Right atrium auricular region (tissue), 2 donors: Measurements from ENCODE around the gene CLIC5. TPM values are rescaled to one million over a fixed set of nuclear protein-coding genes. Genes with fewer than 3 reads are reported as not detected.
A peak's percentile ranks its signal among the peaks of the same experiment; 100 is the strongest.
"Not testable (repeated sequence)": the region's sequence is repeated elsewhere in the genome, so short reads cannot be mapped to it uniquely, and the experiment has no call there.

Experiments
- DNase-seq: peaks from one replicate; pipeline ENCODE4 v3.0.0-alpha.2; 2019; ENCODE audit warnings: low spot score
- H3K27ac ChIP-seq, 2 donors: fragments of 200-600 bp; sonication (generic); 1 replicate in 1 of 2; 2 replicates in 1 of 2; pipeline ENCODE4 v1.5.1; 2016 to 2019
- H3K27me3 ChIP-seq, 2 donors: fragments of 200-600 bp; sonication (generic); one replicate each; pipeline versions ENCODE4 v1.5.1 to v1.6.0; 2017 to 2019
- H3K36me3 ChIP-seq: fragments of 200-600 bp; sonication (generic); one replicate; pipeline ENCODE4 v1.5.1; 2016
- H3K4me1 ChIP-seq, 2 donors: fragments of 200-600 bp; sonication (generic); one replicate each; pipeline versions ENCODE4 v1.5.1 to v1.6.0; 2017 to 2019
- H3K4me3 ChIP-seq, 2 donors: fragments of 200-600 bp; sonication (generic); 1 replicate in 1 of 2; 2 replicates in 1 of 2; pipeline ENCODE4 v1.5.1; 2017 to 2019; ENCODE audit warnings: mild to moderate bottlenecking in 1 of 2, moderate library complexity in 1 of 2
- H3K9me3 ChIP-seq, 2 donors: fragments of 200-600 bp; sonication (generic); one replicate each; pipeline ENCODE4 v1.5.1; 2019
- total RNA-seq, 2 donors: library from RNA; depleted of rRNA; stranded (reverse); fragments of >200 nt; gene quantifications; one replicate each; pipeline ENCODE4 v1.1.0, GENCODE V29; 2016
- TF ChIP-seq, protein P1 (sequence below), 2 donors: fragments of 200-600 bp; sonication (generic); IDR thresholded peaks; one replicate each; pipeline ENCODE4 v1.5.1; 2019; ENCODE audit warnings: antibody characterized with exemption in 2 of 2

CLIC5 gene
- total RNA-seq, 2 donors from 2014 or later, result 99.8 to 114 TPM

DNA sequence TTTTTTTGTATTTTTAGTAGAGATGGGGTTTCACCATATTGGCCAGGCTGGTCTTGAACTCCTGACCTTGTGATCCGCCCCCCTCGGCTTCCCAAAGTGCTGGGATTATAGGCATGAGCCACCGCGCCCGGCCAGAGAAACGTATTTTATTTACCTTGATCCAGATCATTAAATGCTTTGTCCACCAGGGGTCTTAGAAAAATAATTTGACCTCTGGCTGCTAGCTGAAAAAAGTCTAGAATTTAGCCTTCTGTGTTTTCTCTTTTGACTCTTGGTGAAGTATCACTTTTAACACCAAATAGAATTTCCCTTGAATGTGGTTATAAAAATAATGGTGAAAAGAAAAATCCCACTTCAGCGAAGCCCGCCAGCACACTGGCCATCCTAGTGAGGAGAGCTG, 89.2 kb downstream of the CLIC5 start:
- TF ChIP-seq, protein P1, sequence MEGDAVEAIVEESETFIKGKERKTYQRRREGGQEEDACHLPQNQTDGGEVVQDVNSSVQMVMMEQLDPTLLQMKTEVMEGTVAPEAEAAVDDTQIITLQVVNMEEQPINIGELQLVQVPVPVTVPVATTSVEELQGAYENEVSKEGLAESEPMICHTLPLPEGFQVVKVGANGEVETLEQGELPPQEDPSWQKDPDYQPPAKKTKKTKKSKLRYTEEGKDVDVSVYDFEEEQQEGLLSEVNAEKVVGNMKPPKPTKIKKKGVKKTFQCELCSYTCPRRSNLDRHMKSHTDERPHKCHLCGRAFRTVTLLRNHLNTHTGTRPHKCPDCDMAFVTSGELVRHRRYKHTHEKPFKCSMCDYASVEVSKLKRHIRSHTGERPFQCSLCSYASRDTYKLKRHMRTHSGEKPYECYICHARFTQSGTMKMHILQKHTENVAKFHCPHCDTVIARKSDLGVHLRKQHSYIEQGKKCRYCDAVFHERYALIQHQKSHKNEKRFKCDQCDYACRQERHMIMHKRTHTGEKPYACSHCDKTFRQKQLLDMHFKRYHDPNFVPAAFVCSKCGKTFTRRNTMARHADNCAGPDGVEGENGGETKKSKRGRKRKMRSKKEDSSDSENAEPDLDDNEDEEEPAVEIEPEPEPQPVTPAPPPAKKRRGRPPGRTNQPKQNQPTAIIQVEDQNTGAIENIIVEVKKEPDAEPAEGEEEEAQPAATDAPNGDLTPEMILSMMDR (IDR thresholded peaks at IDR 0.05), result peak in 1 of 2 donors; percentile 22
- not testable (repeated sequence) for DNase-seq, H3K36me3 ChIP-seq, H3K9me3 ChIP-seq, H3K27ac ChIP-seq, H3K27me3 ChIP-seq, H3K4me3 ChIP-seq
- peaks cover 0 to 29% of the 10 kb centered on the region in 2 donors for H3K4me1 ChIP-seq

DNA sequence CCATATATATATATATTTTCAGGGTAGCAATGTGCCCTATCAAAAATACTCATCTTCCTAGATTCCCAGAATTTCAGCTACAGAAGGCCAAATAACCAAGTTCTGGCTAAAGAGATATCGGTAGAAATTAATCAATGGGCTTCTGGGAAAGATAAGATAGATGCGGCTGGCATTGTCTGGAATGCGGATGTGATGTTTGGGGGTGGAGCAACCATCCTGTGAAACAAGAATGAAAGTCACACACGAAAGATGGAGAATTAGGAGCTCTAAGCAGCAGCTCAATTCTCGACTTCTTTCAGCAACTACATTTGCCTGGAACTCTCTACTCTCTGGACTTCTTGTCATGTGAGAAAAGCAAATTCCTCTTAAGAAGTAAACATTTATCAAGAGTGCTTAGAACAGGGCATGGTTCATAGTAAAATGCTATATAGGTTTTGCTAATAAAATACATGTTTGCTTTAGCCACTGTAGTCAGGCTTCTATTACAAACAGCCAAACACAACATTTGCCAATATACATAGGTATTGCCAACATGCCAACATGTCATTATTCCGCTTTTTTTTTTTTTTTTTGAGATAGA, 90.8 kb downstream of the CLIC5 start:
- Histone ChIP-seq H3K4me1 (peaks cover 0 to 20% of the 10 kb centered on the region in 2 donors), H3K27me3 (no peaks in the 10 kb centered on the region), H3K9me3 (no peaks in the 10 kb centered on the region), H3K36me3 (no peaks in the 10 kb centered on the region), H3K4me3 (no peak overlapping the region), H3K27ac (no peak overlapping the region)
- TF ChIP-seq, protein P1 (IDR thresholded peaks at IDR 0.05), result no peak
- DNase-seq, result no peak

DNA sequence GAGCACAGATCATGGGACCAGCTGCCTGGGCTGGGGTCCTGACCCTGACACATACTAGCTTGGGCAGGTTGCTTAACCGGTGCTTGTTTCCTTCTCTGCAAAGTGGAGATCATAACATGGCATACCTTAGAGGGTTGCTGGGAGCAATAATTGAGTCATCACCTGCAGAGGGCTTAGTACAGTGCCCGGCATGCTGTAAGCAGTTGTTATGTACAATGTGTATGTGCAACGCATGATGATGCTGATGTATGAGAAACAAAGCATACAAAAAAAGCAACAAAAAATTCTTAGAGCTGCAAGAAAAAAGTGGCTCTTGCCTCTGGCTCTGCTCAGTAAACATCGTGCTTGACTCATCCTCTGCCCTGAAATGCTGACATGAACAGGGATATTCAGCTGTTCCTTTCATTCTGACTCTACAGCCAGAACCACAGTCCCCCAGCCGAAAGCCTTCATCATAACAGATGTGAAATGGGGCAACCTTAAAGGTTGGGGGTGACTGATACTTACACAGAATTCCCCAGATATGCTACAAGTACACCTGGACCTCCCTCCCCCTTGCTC, 91.7 kb downstream of the CLIC5 start:
- Histone ChIP-seq H3K27me3 (no peaks in the 10 kb centered on the region), H3K4me3 (no peak overlapping the region), H3K4me1 (peaks cover 0 to 20% of the 10 kb centered on the region in 2 donors), H3K9me3 (no peaks in the 10 kb centered on the region), H3K27ac (no peak overlapping the region), H3K36me3 (no peaks in the 10 kb centered on the region)
- TF ChIP-seq, protein P1 (IDR thresholded peaks at IDR 0.05), result no peak
- DNase-seq, result no peak

DNA sequence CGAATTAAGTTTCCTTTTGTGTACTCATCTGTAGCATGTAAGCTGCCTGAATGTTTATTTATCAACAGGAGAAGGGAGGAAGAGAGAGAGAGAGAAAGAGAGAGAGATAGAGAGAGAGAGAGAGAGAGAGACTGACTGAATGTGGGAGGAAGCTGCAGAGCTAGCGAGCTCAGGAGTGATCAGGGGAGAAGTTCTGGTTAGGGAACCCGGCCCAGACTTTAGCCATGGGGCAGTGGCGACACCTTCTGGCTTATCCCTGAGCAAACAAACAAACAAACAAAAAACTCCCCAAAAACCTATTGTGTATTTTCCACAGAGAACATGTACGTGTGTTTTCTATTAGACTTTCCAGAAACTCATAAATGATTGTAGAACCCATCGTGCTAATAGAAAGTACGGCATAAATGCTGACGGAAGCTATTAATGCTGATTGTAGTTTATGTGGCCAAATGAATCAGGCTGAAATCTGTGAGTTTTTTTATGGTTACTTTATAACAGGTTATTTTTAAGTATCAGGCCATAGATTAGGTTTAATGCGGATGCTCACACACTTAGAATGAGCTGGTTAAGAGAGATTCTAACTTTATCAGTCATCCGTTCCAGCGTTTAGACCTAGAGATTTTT, 92.8 kb downstream of the CLIC5 start:
- Histone ChIP-seq H3K4me1 (peaks cover 0 to 20% of the 10 kb centered on the region in 2 donors), H3K9me3 (no peaks in the 10 kb centered on the region), H3K4me3 (no peak overlapping the region), H3K27ac (no peak overlapping the region), H3K36me3 (no peaks in the 10 kb centered on the region), H3K27me3 (no peaks in the 10 kb centered on the region)
- DNase-seq, result peak; percentile 68
- TF ChIP-seq, protein P1 (IDR thresholded peaks at IDR 0.05), result peak; percentile 42 to 77

DNA sequence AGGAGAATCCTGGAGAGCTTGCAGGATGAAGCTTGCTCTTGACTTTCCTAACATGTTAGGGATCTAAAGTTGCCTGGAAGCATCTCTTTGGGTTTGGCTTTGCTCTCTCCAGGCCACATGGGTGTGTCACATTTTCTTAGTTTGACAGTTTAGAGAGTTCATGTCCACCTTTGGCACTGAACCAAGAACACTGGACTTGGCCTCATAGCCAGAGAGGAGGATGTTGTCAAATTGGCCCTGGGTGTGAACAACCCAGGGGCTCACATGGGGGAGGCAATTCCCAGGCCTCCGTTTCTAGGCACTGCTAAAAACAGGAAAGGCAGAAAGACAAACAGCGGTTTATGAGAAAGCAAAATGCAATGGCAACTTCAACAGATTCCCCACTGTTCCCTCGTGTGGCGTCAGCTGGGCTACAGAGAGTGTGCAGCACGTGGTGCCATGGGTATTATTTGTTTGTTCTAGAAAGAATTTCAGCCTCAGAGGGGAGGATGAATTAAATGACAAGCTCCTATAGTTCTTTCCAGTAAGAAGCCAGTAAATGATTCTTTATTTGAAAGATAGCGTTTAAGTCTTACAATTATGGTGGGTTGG, 93.9 kb downstream of the CLIC5 start:
- TF ChIP-seq, protein P1 (IDR thresholded peaks at IDR 0.05), result no peak
- Histone ChIP-seq H3K4me1 (peaks cover 0 to 30% of the 10 kb centered on the region in 2 donors), H3K36me3 (no peaks in the 10 kb centered on the region), H3K27me3 (no peaks in the 10 kb centered on the region), H3K9me3 (no peaks in the 10 kb centered on the region), H3K27ac (peak overlapping the region in 1 of 2 donors; percentile 25), H3K4me3 (no peak overlapping the region)
- no peak for DNase-seq
